Measurements from ENCODE around the gene NIPA2. TPM values are rescaled to one million over a fixed set of nuclear protein-coding genes. Genes with fewer than 3 reads are reported as not detected.

NIPA2 gene
- total and polyA plus RNA-seq, 2 donors (not counting 1 experiment from before 2014, with no cell fraction given) = 47.7 to 64.7 TPM

GRCh38 chr15:22903961-22904534 is 65.6 kb downstream of the NIPA2 start:
- no peak for TF ChIP-seq EZH2 (IDR thresholded peaks at IDR 0.05; ENCODE audit: low read length, missing control alignments)
- TF ChIP-seq CTCF (conservative IDR thresholded peaks at IDR 0.05 in 1 of 2, IDR thresholded peaks at IDR 0.05 in 1 of 2; ENCODE audit: low read depth in 1 of 2, low read length in 2 of 2) = no peak
- H3K9me3 ChIP-seq (ENCODE audit: control insufficient read depth, insufficient read depth, low read depth, low read length) = no peaks in the 10 kb centered on the region
- H4K20me1 ChIP-seq (ENCODE audit: control insufficient read depth, extremely low read depth, insufficient read depth, low read length) = no peaks in the 10 kb centered on the region
- H3K4me2 ChIP-seq (ENCODE audit: extremely low read depth, insufficient read depth, low read length) = no peak overlapping the region
- H3K9ac ChIP-seq (ENCODE audit: insufficient read depth, low read length) = no peak overlapping the region
- no peaks in the 10 kb centered on the region for H3K4me1 ChIP-seq (ENCODE audit: control insufficient read depth, extremely low read depth, insufficient read depth, low read length)
- H3K27me3 ChIP-seq (ENCODE audit: control insufficient read depth, insufficient read depth, low read length) = no peaks in the 10 kb centered on the region
- H3K79me2 ChIP-seq (ENCODE audit: control insufficient read depth, insufficient read depth, low read length) = no peaks in the 10 kb centered on the region
- peaks cover 14% of the 10 kb centered on the region for H3K36me3 ChIP-seq (ENCODE audit: control insufficient read depth, insufficient read depth, low read length)
- H3K4me3 ChIP-seq (replicated peaks in 1 of 4; ENCODE audit: control extremely low read depth in 1 of 4, insufficient read depth in 1 of 4, low read depth in 3 of 4, low read length in 4 of 4) = no peak overlapping the region
- no peak overlapping the region for H2AFZ ChIP-seq (ENCODE audit: low read length)
- DNase-seq (ENCODE audit: low read depth in 2 of 2) = no peak
- H3K27ac ChIP-seq (ENCODE audit: insufficient read depth, low read length) = no peak overlapping the region

GRCh38 chr15:22904736-22905135 is 66.3 kb downstream of the NIPA2 start:
- Histone ChIP-seq H3K9ac (ENCODE audit: insufficient read depth, low read length) (no peak overlapping the region), H3K27me3 (ENCODE audit: control insufficient read depth, insufficient read depth, low read length) (no peaks in the 10 kb centered on the region), H2AFZ (ENCODE audit: low read length) (no peak overlapping the region), H3K36me3 (ENCODE audit: control insufficient read depth, insufficient read depth, low read length) (peaks cover 17% of the 10 kb centered on the region), H3K9me3 (ENCODE audit: control insufficient read depth, insufficient read depth, low read depth, low read length) (no peaks in the 10 kb centered on the region), H3K4me2 (ENCODE audit: extremely low read depth, insufficient read depth, low read length) (no peak overlapping the region), H3K79me2 (ENCODE audit: control insufficient read depth, insufficient read depth, low read length) (no peaks in the 10 kb centered on the region), H4K20me1 (ENCODE audit: control insufficient read depth, extremely low read depth, insufficient read depth, low read length) (no peaks in the 10 kb centered on the region), H3K27ac (ENCODE audit: insufficient read depth, low read length) (no peak overlapping the region), H3K4me1 (ENCODE audit: control insufficient read depth, extremely low read depth, insufficient read depth, low read length) (no peaks in the 10 kb centered on the region), H3K4me3 (replicated peaks in 1 of 4; ENCODE audit: control extremely low read depth in 1 of 4, insufficient read depth in 1 of 4, low read depth in 3 of 4, low read length in 4 of 4) (no peak overlapping the region)
- TF ChIP-seq EZH2 (IDR thresholded peaks at IDR 0.05; ENCODE audit: low read length, missing control alignments) (no peak), CTCF (conservative IDR thresholded peaks at IDR 0.05 in 1 of 2, IDR thresholded peaks at IDR 0.05 in 1 of 2; ENCODE audit: low read depth in 1 of 2, low read length in 2 of 2) (no peak)
- DNase-seq (ENCODE audit: low read depth in 2 of 2) = no peak

GRCh38 chr15:22907161-22907950 is 68.9 kb downstream of the NIPA2 start:
- Histone ChIP-seq H3K27ac (ENCODE audit: insufficient read depth, low read length) (no peak overlapping the region), H3K9ac (ENCODE audit: insufficient read depth, low read length) (no peak overlapping the region), H3K36me3 (ENCODE audit: control insufficient read depth, insufficient read depth, low read length) (peaks cover 25% of the 10 kb centered on the region), H3K4me1 (ENCODE audit: control insufficient read depth, extremely low read depth, insufficient read depth, low read length) (no peaks in the 10 kb centered on the region), H3K4me3 (replicated peaks in 1 of 4; ENCODE audit: control extremely low read depth in 1 of 4, insufficient read depth in 1 of 4, low read depth in 3 of 4, low read length in 4 of 4) (no peak overlapping the region), H4K20me1 (ENCODE audit: control insufficient read depth, extremely low read depth, insufficient read depth, low read length) (no peaks in the 10 kb centered on the region), H3K9me3 (ENCODE audit: control insufficient read depth, insufficient read depth, low read depth, low read length) (no peaks in the 10 kb centered on the region), H3K4me2 (ENCODE audit: extremely low read depth, insufficient read depth, low read length) (no peak overlapping the region), H3K27me3 (ENCODE audit: control insufficient read depth, insufficient read depth, low read length) (no peaks in the 10 kb centered on the region), H2AFZ (ENCODE audit: low read length) (no peak overlapping the region), H3K79me2 (ENCODE audit: control insufficient read depth, insufficient read depth, low read length) (no peaks in the 10 kb centered on the region)
- DNase-seq (ENCODE audit: low read depth in 2 of 2) = no peak
- no peak for TF ChIP-seq CTCF (conservative IDR thresholded peaks at IDR 0.05 in 1 of 2, IDR thresholded peaks at IDR 0.05 in 1 of 2; ENCODE audit: low read depth in 1 of 2, low read length in 2 of 2)
- TF ChIP-seq EZH2 (IDR thresholded peaks at IDR 0.05; ENCODE audit: low read length, missing control alignments) = no peak
